ENCODE data around the gene NANOS1.

NANOS1 gene

GRCh38 chr10:119061926-119062325 is 32.4 kb downstream of the NANOS1 start:
- DNase-seq = no peak

- DNase-seq = no peak
Observed at GRCh38 chr10:119070395-119071165, 41.1 kb downstream of the NANOS1 start.

- no peak for DNase-seq
Observed at GRCh38 chr10:119073584-119073983, 44.1 kb downstream of the NANOS1 start.

- no peak for DNase-seq
Observed at GRCh38 chr10:119078422-119079179, 49.1 kb downstream of the NANOS1 start.

- peak; percentile 65 for DNase-seq
Observed at GRCh38 chr10:119079599-119080520, 50.3 kb downstream of the NANOS1 start.

- peak; percentile 92 for DNase-seq
Observed at GRCh38 chr10:119080521-119081259, 51.2 kb downstream of the NANOS1 start, which contains the start of gene EIF3A. EIF3A (minus strand) TSS chr10:119080817; CDS start chr10:119080676, 141 bp downstream.

All from stimulated activated CD4-positive, alpha-beta T cell treated with anti-CD3 and anti-CD28 coated beads, Interleukin-4, amount 100 ng/mL, for 1 hour (primary cell).